Panc1 (cell line): Measurements from ENCODE around the gene DEFB131A.
"Not testable (repeated sequence)": the region's sequence is repeated elsewhere in the genome, so short reads cannot be mapped to it uniquely, and the experiment has no call there.

ENCODE experiments used
- POLR2AphosphoS5 ChIP-seq: IDR thresholded peaks from 2 replicates; pipeline ENCODE4 v1.6.1; 2012; ENCODE audit warnings: mild to moderate bottlenecking, low read depth, low read length, moderate library complexity
- SIN3A ChIP-seq: IDR thresholded peaks from 2 replicates; pipeline ENCODE4 v1.6.1; 2012; ENCODE audit warnings: low read depth, mild to moderate bottlenecking, low read length, moderate library complexity, borderline replicate concordance; ENCODE audit not compliant: insufficient read depth
- TCF7L2 ChIP-seq: IDR thresholded peaks from 2 replicates; pipeline ENCODE4 v1.6.1; 2011; ENCODE audit warnings: mild to moderate bottlenecking, low read depth, low read length, inconsistent platforms
- TF ChIP-seq, protein P1 (sequence below): fragments of 450-650 bp; IDR thresholded peaks from 2 replicates; pipeline ENCODE4 v1.5.1; 2017; ENCODE audit warnings: mild to moderate bottlenecking
- TF ChIP-seq, protein P2 (sequence below), 2 experiments: IDR thresholded peaks; 2 replicates each; pipeline ENCODE4 v1.6.1; 2011 to 2012; ENCODE audit warnings: low read depth in 2 of 2, control low read depth in 1 of 2, low read length in 1 of 2, mild to moderate bottlenecking in 1 of 2, moderate library complexity in 1 of 2; ENCODE audit not compliant: insufficient read depth in 1 of 2

- TF ChIP-seq SIN3A, POLR2AphosphoS5, TCF7L2: not testable (repeated sequence)
- TF ChIP-seq, protein P1, sequence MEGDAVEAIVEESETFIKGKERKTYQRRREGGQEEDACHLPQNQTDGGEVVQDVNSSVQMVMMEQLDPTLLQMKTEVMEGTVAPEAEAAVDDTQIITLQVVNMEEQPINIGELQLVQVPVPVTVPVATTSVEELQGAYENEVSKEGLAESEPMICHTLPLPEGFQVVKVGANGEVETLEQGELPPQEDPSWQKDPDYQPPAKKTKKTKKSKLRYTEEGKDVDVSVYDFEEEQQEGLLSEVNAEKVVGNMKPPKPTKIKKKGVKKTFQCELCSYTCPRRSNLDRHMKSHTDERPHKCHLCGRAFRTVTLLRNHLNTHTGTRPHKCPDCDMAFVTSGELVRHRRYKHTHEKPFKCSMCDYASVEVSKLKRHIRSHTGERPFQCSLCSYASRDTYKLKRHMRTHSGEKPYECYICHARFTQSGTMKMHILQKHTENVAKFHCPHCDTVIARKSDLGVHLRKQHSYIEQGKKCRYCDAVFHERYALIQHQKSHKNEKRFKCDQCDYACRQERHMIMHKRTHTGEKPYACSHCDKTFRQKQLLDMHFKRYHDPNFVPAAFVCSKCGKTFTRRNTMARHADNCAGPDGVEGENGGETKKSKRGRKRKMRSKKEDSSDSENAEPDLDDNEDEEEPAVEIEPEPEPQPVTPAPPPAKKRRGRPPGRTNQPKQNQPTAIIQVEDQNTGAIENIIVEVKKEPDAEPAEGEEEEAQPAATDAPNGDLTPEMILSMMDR: not testable (repeated sequence)
- TF ChIP-seq, protein P2, sequence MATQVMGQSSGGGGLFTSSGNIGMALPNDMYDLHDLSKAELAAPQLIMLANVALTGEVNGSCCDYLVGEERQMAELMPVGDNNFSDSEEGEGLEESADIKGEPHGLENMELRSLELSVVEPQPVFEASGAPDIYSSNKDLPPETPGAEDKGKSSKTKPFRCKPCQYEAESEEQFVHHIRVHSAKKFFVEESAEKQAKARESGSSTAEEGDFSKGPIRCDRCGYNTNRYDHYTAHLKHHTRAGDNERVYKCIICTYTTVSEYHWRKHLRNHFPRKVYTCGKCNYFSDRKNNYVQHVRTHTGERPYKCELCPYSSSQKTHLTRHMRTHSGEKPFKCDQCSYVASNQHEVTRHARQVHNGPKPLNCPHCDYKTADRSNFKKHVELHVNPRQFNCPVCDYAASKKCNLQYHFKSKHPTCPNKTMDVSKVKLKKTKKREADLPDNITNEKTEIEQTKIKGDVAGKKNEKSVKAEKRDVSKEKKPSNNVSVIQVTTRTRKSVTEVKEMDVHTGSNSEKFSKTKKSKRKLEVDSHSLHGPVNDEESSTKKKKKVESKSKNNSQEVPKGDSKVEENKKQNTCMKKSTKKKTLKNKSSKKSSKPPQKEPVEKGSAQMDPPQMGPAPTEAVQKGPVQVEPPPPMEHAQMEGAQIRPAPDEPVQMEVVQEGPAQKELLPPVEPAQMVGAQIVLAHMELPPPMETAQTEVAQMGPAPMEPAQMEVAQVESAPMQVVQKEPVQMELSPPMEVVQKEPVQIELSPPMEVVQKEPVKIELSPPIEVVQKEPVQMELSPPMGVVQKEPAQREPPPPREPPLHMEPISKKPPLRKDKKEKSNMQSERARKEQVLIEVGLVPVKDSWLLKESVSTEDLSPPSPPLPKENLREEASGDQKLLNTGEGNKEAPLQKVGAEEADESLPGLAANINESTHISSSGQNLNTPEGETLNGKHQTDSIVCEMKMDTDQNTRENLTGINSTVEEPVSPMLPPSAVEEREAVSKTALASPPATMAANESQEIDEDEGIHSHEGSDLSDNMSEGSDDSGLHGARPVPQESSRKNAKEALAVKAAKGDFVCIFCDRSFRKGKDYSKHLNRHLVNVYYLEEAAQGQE (IDR thresholded peaks at IDR 0.05; ENCODE audit: insufficient read depth in 1 of 2, low read depth in 2 of 2, low read length in 1 of 2): not testable (repeated sequence)
Observed at GRCh38 chr4:9482871-9483270, 38.7 kb downstream of the DEFB131A start.
